MM.1S (cell line): ENCODE results near the gene GTSE1.

Experiments used
- EZH2 ChIP-seq: fragments of 300-600 bp; sonication (generic); optimal IDR thresholded peaks from 2 replicates; pipeline ENCODE3; 2017; ENCODE audit warnings: low read depth, mild to moderate bottlenecking, antibody characterized with exemption, low read length, mixed read lengths
- EZH2phosphoT487 ChIP-seq: fragments of 300-600 bp; sonication (generic); IDR thresholded peaks from 2 replicates; pipeline ENCODE4 v1.6.1; 2018; ENCODE audit warnings: antibody characterized with exemption, low read length
- TF ChIP-seq, protein P1 (sequence below): fragments of 300-600 bp; sonication (generic); IDR thresholded peaks from 2 replicates; pipeline ENCODE4 v1.5.1; 2016; ENCODE audit warnings: antibody characterized with exemption, low read length, mixed read lengths

DNA sequence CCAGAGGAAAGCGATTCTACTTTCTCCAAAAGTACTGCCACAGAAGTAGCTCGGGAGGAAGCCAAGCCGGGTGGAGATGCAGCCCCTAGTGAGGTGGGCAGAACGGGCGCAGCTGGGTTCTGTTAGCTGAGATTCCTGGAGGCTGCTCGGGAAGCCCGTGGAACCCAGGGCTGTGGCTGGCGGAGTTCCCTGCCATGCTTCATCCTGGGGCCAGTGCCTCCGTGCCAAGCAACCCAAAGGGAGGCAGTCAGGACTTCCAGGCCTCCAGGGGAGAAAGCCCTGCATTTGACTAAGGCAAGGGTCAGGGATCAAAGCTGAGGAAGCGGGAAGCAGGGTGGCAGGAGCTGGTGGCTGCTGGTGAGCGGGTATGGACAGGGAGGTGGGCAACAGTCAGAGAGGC, 32.1 kb downstream of the GTSE1 start:
- TF ChIP-seq, protein P1, sequence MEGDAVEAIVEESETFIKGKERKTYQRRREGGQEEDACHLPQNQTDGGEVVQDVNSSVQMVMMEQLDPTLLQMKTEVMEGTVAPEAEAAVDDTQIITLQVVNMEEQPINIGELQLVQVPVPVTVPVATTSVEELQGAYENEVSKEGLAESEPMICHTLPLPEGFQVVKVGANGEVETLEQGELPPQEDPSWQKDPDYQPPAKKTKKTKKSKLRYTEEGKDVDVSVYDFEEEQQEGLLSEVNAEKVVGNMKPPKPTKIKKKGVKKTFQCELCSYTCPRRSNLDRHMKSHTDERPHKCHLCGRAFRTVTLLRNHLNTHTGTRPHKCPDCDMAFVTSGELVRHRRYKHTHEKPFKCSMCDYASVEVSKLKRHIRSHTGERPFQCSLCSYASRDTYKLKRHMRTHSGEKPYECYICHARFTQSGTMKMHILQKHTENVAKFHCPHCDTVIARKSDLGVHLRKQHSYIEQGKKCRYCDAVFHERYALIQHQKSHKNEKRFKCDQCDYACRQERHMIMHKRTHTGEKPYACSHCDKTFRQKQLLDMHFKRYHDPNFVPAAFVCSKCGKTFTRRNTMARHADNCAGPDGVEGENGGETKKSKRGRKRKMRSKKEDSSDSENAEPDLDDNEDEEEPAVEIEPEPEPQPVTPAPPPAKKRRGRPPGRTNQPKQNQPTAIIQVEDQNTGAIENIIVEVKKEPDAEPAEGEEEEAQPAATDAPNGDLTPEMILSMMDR, result no peak
- no peak for TF ChIP-seq EZH2
- no peak for TF ChIP-seq EZH2phosphoT487
